Vagina (tissue), 2 donors: ENCODE measurements around the gene PPP2R5E.

Experiments used
- POLR2A ChIP-seq, 2 donors: fragments of 450-650 bp; IDR thresholded peaks; one replicate each; pipeline ENCODE4 v1.6.1; 2017; ENCODE audit warnings: antibody characterized with exemption in 2 of 2, mild to moderate bottlenecking in 2 of 2, moderate library complexity in 2 of 2
- TF ChIP-seq, protein P1 (sequence below), 3 experiments: fragments of 450-650 bp in 2 of 3; fragments of 200-600 bp in 1 of 3; sonication (generic) in 1 of 3; IDR thresholded peaks; one replicate each; pipeline ENCODE4 v1.5.1; 2017 to 2019; ENCODE audit warnings: antibody characterized with exemption in 3 of 3, mild to moderate bottlenecking in 2 of 3, moderate library complexity in 2 of 3

- TF ChIP-seq, protein P1, sequence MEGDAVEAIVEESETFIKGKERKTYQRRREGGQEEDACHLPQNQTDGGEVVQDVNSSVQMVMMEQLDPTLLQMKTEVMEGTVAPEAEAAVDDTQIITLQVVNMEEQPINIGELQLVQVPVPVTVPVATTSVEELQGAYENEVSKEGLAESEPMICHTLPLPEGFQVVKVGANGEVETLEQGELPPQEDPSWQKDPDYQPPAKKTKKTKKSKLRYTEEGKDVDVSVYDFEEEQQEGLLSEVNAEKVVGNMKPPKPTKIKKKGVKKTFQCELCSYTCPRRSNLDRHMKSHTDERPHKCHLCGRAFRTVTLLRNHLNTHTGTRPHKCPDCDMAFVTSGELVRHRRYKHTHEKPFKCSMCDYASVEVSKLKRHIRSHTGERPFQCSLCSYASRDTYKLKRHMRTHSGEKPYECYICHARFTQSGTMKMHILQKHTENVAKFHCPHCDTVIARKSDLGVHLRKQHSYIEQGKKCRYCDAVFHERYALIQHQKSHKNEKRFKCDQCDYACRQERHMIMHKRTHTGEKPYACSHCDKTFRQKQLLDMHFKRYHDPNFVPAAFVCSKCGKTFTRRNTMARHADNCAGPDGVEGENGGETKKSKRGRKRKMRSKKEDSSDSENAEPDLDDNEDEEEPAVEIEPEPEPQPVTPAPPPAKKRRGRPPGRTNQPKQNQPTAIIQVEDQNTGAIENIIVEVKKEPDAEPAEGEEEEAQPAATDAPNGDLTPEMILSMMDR (IDR thresholded peaks at IDR 0.05): no peak
- no peak for TF ChIP-seq POLR2A (IDR thresholded peaks at IDR 0.05)
These were observed 739 bp upstream of the PPP2R5E start for GRCh38 chr14:63543826-63544406.
